ENCODE data around the gene CD9.

GRCh38 chr12:6172086-6172485 is 28.1 kb upstream of the CD9 start:
- TF ChIP-seq TAF1 (IDR thresholded peaks at IDR 0.05; ENCODE audit: borderline replicate concordance, low read depth, low read length) (no peak), POLR2AphosphoS5 (IDR thresholded peaks at IDR 0.05; ENCODE audit: low read depth, low read length) (no peak), FOXJ3 (CRISPR knock-in tag; IDR thresholded peaks at IDR 0.05) (no peak), SMC3 (IDR thresholded peaks at IDR 0.05; ENCODE audit: low read depth, low read length) (no peak), RAD21 (IDR thresholded peaks at IDR 0.05; ENCODE audit: low read length) (no peak), MXI1 (IDR thresholded peaks at IDR 0.05; ENCODE audit: low read depth, low read length) (no peak), RFX5 (IDR thresholded peaks at IDR 0.05; ENCODE audit: low read length) (no peak), YY1 (IDR thresholded peaks at IDR 0.05; ENCODE audit: low read depth) (no peak)
- TF ChIP-seq, protein P1, sequence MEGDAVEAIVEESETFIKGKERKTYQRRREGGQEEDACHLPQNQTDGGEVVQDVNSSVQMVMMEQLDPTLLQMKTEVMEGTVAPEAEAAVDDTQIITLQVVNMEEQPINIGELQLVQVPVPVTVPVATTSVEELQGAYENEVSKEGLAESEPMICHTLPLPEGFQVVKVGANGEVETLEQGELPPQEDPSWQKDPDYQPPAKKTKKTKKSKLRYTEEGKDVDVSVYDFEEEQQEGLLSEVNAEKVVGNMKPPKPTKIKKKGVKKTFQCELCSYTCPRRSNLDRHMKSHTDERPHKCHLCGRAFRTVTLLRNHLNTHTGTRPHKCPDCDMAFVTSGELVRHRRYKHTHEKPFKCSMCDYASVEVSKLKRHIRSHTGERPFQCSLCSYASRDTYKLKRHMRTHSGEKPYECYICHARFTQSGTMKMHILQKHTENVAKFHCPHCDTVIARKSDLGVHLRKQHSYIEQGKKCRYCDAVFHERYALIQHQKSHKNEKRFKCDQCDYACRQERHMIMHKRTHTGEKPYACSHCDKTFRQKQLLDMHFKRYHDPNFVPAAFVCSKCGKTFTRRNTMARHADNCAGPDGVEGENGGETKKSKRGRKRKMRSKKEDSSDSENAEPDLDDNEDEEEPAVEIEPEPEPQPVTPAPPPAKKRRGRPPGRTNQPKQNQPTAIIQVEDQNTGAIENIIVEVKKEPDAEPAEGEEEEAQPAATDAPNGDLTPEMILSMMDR (IDR thresholded peaks at IDR 0.05), result no peak
